ENCODE data around the gene CAPZB.
A peak's percentile ranks its signal among the peaks of the same experiment; 100 is the strongest.

The CAPZB gene

DNA sequence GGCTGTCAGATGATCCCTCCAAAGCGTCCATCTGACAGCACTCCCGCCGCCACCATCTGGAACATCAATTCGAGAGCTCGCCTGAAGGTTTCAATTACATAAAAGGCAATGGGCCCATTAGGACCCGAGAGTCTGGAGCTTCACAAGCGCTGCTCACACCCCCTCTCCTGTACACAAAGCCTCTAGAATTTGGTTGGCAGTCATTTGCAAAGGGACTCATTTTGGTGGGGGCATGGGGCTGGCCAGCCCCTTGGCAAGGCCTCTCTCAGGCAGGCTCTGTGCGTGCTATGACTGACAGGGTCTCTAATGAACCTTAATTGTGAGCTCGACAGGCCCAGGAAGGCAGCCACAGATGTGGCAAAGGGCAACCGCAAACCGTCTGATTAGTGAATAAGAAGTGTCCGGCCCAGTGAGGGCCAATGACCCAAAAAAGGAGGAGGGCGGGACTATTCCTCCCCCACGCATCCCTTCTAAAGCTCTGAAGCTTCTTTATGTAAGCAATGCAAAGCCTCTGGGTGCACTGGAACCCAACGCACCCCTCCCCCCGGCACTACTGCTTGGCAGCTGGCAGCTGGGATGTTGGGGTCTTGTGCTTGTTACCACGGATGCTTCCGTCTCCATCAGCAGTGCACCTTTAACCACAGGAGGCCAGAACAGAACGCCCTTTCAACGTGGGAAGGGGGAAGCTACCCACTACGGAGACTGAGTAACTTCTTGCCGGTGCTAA lies 79.4 kb downstream of the CAPZB start:
- Histone ChIP-seq H3K27me3 (ENCODE audit: insufficient read depth, low read depth, severe bottlenecking) (no peaks in the 10 kb centered on the region), H3K36me3 (no peaks in the 10 kb centered on the region), H3K9me3 (ENCODE audit: severe bottlenecking) (no peaks in the 10 kb centered on the region), H3K4me3 (ENCODE audit: low read depth, low read length) (peak overlapping the region; percentile 15; the same call in 1 of the 2 replicates), H3K27ac (peak overlapping the region; percentile 81)
- TF ChIP-seq, protein P1, sequence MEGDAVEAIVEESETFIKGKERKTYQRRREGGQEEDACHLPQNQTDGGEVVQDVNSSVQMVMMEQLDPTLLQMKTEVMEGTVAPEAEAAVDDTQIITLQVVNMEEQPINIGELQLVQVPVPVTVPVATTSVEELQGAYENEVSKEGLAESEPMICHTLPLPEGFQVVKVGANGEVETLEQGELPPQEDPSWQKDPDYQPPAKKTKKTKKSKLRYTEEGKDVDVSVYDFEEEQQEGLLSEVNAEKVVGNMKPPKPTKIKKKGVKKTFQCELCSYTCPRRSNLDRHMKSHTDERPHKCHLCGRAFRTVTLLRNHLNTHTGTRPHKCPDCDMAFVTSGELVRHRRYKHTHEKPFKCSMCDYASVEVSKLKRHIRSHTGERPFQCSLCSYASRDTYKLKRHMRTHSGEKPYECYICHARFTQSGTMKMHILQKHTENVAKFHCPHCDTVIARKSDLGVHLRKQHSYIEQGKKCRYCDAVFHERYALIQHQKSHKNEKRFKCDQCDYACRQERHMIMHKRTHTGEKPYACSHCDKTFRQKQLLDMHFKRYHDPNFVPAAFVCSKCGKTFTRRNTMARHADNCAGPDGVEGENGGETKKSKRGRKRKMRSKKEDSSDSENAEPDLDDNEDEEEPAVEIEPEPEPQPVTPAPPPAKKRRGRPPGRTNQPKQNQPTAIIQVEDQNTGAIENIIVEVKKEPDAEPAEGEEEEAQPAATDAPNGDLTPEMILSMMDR (IDR thresholded peaks at IDR 0.05; ENCODE audit: low read depth, low read length): no peak
- peak; percentile 95 for DNase-seq

DNA sequence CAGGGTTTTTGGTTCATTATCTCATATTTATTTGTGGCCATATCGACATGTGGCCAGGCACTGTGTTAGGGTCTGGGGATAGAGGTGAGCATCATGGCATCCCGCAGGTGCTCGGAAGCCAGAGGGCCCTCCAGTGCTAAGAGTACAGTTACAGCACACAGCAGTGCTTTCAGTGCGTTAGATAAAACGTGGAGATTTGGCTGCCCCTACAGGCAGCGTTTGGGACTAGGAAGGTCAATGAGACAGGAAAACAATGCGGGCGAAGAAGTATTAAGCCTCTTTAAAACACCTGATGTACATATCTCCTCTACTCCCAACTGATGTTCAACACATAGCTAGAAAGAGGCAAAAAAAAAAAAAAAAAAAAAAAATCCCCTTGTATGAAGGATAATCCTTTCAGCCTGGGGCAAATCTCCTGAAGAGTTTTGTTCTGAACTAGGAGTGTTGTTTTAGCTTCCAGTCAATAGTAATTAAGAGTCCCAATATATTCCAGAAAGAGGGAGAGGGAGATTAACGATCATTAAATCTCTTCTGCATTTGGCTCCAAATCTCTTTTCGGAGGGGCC lies 80.1 kb downstream of the CAPZB start:
- peak; percentile 76 for DNase-seq
- Histone ChIP-seq H3K4me3 (ENCODE audit: low read depth, low read length) (no peak overlapping the region), H3K9me3 (ENCODE audit: severe bottlenecking) (no peaks in the 10 kb centered on the region)

DNA sequence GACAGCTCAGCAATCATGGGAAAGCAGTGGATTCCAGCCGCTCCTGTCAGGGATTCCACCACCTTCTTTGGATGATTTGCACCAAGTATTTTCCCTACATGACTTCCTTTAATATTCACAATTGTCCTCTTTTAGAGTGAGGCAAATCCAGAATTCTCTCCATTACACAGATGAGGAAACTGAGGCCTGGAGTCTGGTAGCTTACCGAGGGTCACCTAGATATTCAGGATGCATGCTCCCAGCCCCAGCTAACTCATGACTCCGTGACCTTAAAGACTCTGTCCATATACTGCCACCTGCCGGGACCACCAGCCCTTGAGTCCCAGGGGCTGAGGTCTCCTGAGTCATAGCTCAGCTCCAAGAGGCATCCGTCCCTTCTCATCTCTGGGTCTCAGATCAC lies 80.6 kb downstream of the CAPZB start:
- Histone ChIP-seq H3K27ac (peak overlapping the region; percentile 49), H3K27me3 (ENCODE audit: insufficient read depth, low read depth, severe bottlenecking) (no peaks in the 10 kb centered on the region), H3K4me3 (ENCODE audit: low read depth, low read length) (no peak overlapping the region), H3K36me3 (no peaks in the 10 kb centered on the region), H3K9me3 (ENCODE audit: severe bottlenecking) (no peaks in the 10 kb centered on the region)
- DNase-seq: peak; percentile 32
- TF ChIP-seq, protein P1 (IDR thresholded peaks at IDR 0.05; ENCODE audit: low read depth, low read length): no peak

More for the DNA sequence above, 80.1 kb downstream of the CAPZB start:
- TF ChIP-seq, protein P1 (IDR thresholded peaks at IDR 0.05; ENCODE audit: low read depth, low read length): peak; percentile 59
- Histone ChIP-seq H3K36me3 (no peaks in the 10 kb centered on the region), H3K27ac (peak overlapping the region; percentile 49), H3K27me3 (ENCODE audit: insufficient read depth, low read depth, severe bottlenecking) (no peaks in the 10 kb centered on the region)

DNA sequence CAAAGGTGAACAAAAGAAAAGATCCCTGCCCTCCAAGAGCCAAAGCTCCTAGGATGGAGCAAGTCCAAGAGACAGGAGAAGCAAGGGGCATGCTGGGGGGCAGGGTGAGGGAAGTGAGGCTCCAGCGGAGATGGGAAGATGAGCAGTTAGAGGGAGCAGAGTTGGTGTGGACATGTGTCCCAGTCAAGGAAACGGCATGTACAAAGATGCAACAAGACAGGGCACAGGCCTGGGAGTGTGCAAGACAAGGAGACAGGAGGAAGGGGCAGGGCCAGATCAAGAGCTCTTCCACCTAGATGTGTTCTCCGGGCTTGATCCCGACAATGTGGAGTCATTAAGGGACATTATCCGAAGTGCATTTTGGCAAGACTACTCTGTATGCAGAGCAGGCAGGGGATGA lies 82.1 kb downstream of the CAPZB start:
- TF ChIP-seq, protein P1 (IDR thresholded peaks at IDR 0.05; ENCODE audit: low read depth, low read length): no peak
- Histone ChIP-seq H3K36me3 (no peaks in the 10 kb centered on the region), H3K27ac (no peak overlapping the region), H3K4me3 (ENCODE audit: low read depth, low read length) (no peak overlapping the region), H3K27me3 (ENCODE audit: insufficient read depth, low read depth, severe bottlenecking) (no peaks in the 10 kb centered on the region), H3K9me3 (ENCODE audit: severe bottlenecking) (no peaks in the 10 kb centered on the region)
- no peak for DNase-seq

DNA sequence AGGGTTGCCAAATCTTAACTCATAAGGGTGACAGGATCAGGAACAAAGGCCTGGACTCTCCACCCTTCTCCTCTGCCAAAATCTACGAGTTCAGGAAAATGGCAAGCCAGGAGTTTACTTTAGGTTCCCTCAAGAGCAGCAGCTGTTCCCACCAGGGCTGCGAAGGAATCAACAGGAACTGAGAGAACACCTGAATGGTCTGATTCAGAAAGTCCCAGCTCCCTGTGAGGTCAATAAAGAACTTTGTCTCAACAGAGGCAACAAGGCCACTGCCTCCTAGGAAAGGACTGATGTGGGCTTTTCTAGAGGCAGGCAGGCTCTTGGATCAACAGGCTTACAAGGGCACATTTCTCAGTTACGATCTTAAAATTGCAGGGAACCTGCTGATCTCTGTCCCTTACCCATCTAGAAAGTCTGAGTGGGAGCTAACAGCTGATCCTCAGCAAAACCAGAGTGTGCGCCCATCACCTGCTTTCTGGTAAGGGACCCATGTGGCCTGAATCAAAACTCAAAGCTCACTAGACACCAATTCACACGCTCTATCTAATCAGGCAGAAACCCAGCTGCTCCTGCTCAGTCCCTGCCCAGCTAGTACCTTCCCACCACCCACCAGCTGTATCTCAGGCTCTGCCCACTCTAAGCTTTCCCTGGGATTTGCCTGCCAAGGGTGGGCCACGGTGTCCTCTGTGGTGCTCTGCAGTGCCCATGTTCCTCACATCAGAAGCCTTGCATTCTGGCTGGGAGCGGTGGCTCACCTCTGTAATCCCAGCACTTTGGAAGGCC lies 83.1 kb downstream of the CAPZB start:
- DNase-seq: no peak
- no peak overlapping the region for H3K27ac ChIP-seq

More for the DNA sequence above, 83.1 kb downstream of the CAPZB start:
- Histone ChIP-seq H3K36me3 (no peaks in the 10 kb centered on the region), H3K9me3 (ENCODE audit: severe bottlenecking) (no peaks in the 10 kb centered on the region), H3K27me3 (ENCODE audit: insufficient read depth, low read depth, severe bottlenecking) (no peaks in the 10 kb centered on the region), H3K4me3 (ENCODE audit: low read depth, low read length) (no peak overlapping the region)
- TF ChIP-seq, protein P1 (IDR thresholded peaks at IDR 0.05; ENCODE audit: low read depth, low read length): no peak

Measured in WERI-Rb-1 (cell line).